KG1 (cell line): Measurements from ENCODE around the gene VPS39.

Experiments
- DNase-seq: peaks from one replicate; lab custom pipeline; 2025; lab: John Stamatoyannopoulos, UW

The VPS39 gene

GRCh38 chr15:42130246-42130986 lies 77.7 kb downstream of the VPS39 start:
- DNase-seq: no peak

- no peak for DNase-seq
Observed at GRCh38 chr15:42129364-42129763, 78.7 kb downstream of the VPS39 start.

- no peak for DNase-seq
Observed at GRCh38 chr15:42128476-42128875, 79.6 kb downstream of the VPS39 start.

- no peak for DNase-seq
Observed at GRCh38 chr15:42123546-42123945, 84.6 kb downstream of the VPS39 start.

- DNase-seq: no peak
Observed at GRCh38 chr15:42121682-42122081, 86.4 kb downstream of the VPS39 start.

- no peak for DNase-seq
Observed at GRCh38 chr15:42121021-42121420, 87.1 kb downstream of the VPS39 start.

- DNase-seq: no peak
Observed at GRCh38 chr15:42120285-42120684, 87.8 kb downstream of the VPS39 start.

GRCh38 chr15:42119446-42119760 lies 88.7 kb downstream of the VPS39 start:
- no peak for DNase-seq

GRCh38 chr15:42118650-42119445 lies 89.3 kb downstream of the VPS39 start:
- DNase-seq: no peak

- peak; percentile 27 for DNase-seq
Observed at GRCh38 chr15:42111924-42112323, 96.2 kb downstream of the VPS39 start.

GRCh38 chr15:42110367-42110766 lies 97.7 kb downstream of the VPS39 start:
- DNase-seq: no peak

GRCh38 chr15:42108806-42109205 lies 99.3 kb downstream of the VPS39 start:
- no peak for DNase-seq
